Osteocyte (in vitro differentiated cells): Measurements from ENCODE around the gene SLC8A2. TPM values are rescaled to one million over a fixed set of nuclear protein-coding genes. Genes with fewer than 3 reads are reported as not detected.

Experiments
- DNase-seq: peaks from one replicate; pipeline ENCODE4 v3.0.0; 2021; ENCODE audit warnings: mixed read lengths; ENCODE audit not compliant: unreplicated experiment; ENCODE audit errors: extremely low spot score
- H3K27ac Mint-ChIP-seq: one replicate; pipeline ENCODE4 v1.8.0; 2021; ENCODE audit warnings: mild to moderate bottlenecking, mixed read lengths; ENCODE audit not compliant: unreplicated experiment
- H3K27me3 Mint-ChIP-seq: one replicate; pipeline ENCODE4 v1.8.0; 2021; ENCODE audit warnings: mixed read lengths; ENCODE audit not compliant: unreplicated experiment
- H3K36me3 Mint-ChIP-seq: one replicate; pipeline ENCODE4 v1.8.0; 2021; ENCODE audit warnings: mixed read lengths; ENCODE audit not compliant: unreplicated experiment
- H3K4me1 Mint-ChIP-seq: one replicate; pipeline ENCODE4 v1.8.0; 2021; ENCODE audit warnings: mixed read lengths; ENCODE audit not compliant: unreplicated experiment
- H3K4me3 Mint-ChIP-seq: one replicate; pipeline ENCODE4 v1.8.0; 2021; ENCODE audit warnings: mild to moderate bottlenecking, moderate library complexity, mixed read lengths; ENCODE audit not compliant: unreplicated experiment
- H3K9me3 Mint-ChIP-seq: one replicate; pipeline ENCODE4 v1.8.0; 2021; ENCODE audit warnings: mixed read lengths; ENCODE audit not compliant: unreplicated experiment
- CTCF ChIP-seq: fragments of 200-600 bp; sonication (generic); IDR thresholded peaks from 2 replicates; pipeline ENCODE4 v1.5.0; 2021; ENCODE audit warnings: antibody characterized with exemption, mild to moderate bottlenecking, moderate library complexity
- total RNA-seq: library from RNA; stranded (reverse); gene quantifications from 2 replicates; pipeline ENCODE4 v1.2.1, GENCODE V29; 2021

Gene SLC8A2
- total RNA-seq, 1 donor from 2014 or later = not detected

- Mint-ChIP-seq H3K36me3 (no peaks in the 10 kb centered on the region), H3K27ac (no peak overlapping the region), H3K9me3 (no peaks in the 10 kb centered on the region), H3K27me3 (peaks cover 33% of the 10 kb centered on the region), H3K4me3 (no peak overlapping the region), H3K4me1 (peaks cover 42% of the 10 kb centered on the region)
- no peak for DNase-seq
- TF ChIP-seq CTCF = no peak
These were observed 50.4 kb downstream of the SLC8A2 start for GRCh38 chr19:47421244-47421786.

GRCh38 chr19:47419789-47420188 is 51.9 kb downstream of the SLC8A2 start:
- Mint-ChIP-seq H3K36me3 (peaks cover 3% of the 10 kb centered on the region), H3K27ac (no peak overlapping the region), H3K27me3 (peaks cover 33% of the 10 kb centered on the region), H3K9me3 (no peaks in the 10 kb centered on the region), H3K4me3 (no peak overlapping the region), H3K4me1 (peaks cover 43% of the 10 kb centered on the region)
- no peak for DNase-seq
- TF ChIP-seq CTCF = no peak

GRCh38 chr19:47419030-47419783 is 52.5 kb downstream of the SLC8A2 start, which contains the start of gene MEIS3:
MEIS3 (minus strand) TSS chr19:47419527; CDS start chr19:47419081, 446 bp downstream.
- peak within 1 kb of the TSS; percentile 12 for H3K27ac Mint-ChIP-seq
- H3K36me3 Mint-ChIP-seq = peaks cover 5% of the 10 kb centered on the region
- DNase-seq = no peak
- TF ChIP-seq CTCF = no peak
- peaks cover 43% of the 10 kb centered on the region for H3K4me1 Mint-ChIP-seq
- H3K27me3 Mint-ChIP-seq = peaks cover 33% of the 10 kb centered on the region
- no peaks in the 10 kb centered on the region for H3K9me3 Mint-ChIP-seq
- peak within 1 kb of the TSS; percentile 77 for H3K4me3 Mint-ChIP-seq

- DNase-seq = no peak
- Mint-ChIP-seq H3K27me3 (peaks cover 32% of the 10 kb centered on the region), H3K9me3 (no peaks in the 10 kb centered on the region), H3K27ac (peak overlapping the region; percentile 12), H3K4me3 (peak overlapping the region; percentile 77), H3K36me3 (peaks cover 10% of the 10 kb centered on the region), H3K4me1 (peaks cover 43% of the 10 kb centered on the region)
- no peak for TF ChIP-seq CTCF
These were observed 53.0 kb downstream of the SLC8A2 start for GRCh38 chr19:47418692-47419029.
